ENCODE data around the gene CADM3.

DNA sequence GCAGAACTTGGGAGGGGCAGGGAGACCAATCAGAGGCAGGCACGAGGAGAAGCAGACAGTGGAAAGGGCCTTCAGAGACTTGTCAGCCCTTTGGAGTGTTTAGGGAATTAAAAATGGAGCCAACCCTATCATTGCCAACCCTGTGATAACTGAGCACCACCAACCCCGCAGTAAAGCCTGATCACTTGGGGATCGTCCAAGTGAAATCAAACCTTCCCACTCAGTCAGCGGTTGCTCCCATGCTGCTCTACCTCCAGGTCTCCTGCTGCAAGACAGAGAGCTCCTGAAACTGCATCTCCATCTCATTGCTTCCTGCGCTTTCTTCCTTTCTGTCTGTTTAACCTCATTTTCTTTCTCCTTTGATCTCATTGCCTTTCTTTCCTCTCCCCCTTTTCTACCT, 28.5 kb downstream of the CADM3 start:
- TF ChIP-seq RARB (CRISPR knock-in tag; IDR thresholded peaks at IDR 0.05) = no peak
- no peak for TF ChIP-seq ARNTL (CRISPR knock-in tag; IDR thresholded peaks at IDR 0.05; ENCODE audit: borderline replicate concordance, low read depth)
- no peak for TF ChIP-seq GLIS3 (CRISPR knock-in tag; IDR thresholded peaks at IDR 0.05)
- TF ChIP-seq ZFP3 (CRISPR knock-in tag; IDR thresholded peaks at IDR 0.05) = no peak
- TF ChIP-seq, protein P1, sequence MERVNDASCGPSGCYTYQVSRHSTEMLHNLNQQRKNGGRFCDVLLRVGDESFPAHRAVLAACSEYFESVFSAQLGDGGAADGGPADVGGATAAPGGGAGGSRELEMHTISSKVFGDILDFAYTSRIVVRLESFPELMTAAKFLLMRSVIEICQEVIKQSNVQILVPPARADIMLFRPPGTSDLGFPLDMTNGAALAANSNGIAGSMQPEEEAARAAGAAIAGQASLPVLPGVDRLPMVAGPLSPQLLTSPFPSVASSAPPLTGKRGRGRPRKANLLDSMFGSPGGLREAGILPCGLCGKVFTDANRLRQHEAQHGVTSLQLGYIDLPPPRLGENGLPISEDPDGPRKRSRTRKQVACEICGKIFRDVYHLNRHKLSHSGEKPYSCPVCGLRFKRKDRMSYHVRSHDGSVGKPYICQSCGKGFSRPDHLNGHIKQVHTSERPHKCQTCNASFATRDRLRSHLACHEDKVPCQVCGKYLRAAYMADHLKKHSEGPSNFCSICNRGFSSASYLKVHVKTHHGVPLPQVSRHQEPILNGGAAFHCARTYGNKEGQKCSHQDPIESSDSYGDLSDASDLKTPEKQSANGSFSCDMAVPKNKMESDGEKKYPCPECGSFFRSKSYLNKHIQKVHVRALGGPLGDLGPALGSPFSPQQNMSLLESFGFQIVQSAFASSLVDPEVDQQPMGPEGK (CRISPR knock-in tag; IDR thresholded peaks at IDR 0.05; ENCODE audit: borderline replicate concordance) = no peak
- TF ChIP-seq ISL1 (CRISPR knock-in tag; IDR thresholded peaks at IDR 0.05) = no peak

Measured in SK-N-SH treated with all-trans-retinoic acid at 6 μM for 48 hours (cell line).